ENCODE results near the gene MAD1L1.
A peak's percentile ranks its signal among the peaks of the same experiment; 100 is the strongest.

Gene MAD1L1

GRCh38 chr7:2219136-2219535 lies 13.6 kb downstream of the MAD1L1 start:
- no peak for DNase-seq (ENCODE audit: low spot score)

DNA sequence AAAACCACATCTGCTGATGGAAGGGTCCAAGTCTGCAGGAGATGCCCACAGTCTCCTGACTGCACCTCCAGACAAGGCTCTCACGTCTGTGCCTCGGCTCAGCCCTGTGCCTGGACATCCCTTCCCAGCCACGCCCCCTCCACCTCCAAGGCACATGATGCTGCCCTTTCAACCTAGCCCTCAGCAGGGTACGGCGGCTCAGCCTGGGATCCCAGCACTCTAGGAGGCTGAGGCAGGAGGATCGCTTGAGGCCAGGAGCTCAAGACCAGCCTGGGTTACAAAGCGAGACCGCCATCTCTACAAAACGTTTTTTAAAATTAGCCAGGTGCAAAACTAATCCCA lies 14.3 kb downstream of the MAD1L1 start:
- no peak for DNase-seq (ENCODE audit: low spot score)

GRCh38 chr7:2217716-2218443 lies 14.9 kb downstream of the MAD1L1 start:
- DNase-seq (ENCODE audit: low spot score), result no peak

DNA sequence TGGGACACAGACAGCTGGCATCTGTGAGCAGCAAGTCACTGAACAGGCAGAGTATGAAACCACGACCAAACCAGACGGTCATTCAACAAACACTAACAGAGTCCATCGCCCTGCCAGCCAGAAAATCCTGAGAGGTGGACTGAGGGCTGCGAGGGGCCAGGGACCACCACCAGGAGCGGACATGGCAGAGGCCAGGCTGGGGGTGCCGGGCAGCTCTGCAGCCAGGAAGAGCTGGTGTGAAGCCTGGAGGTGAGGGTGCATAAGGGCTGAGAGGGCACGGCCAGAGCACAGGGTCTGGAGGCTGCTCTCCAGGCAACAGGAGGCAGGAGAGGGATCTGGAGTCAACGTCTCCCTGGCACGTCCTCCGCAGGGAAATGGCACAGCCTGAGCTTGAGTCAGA lies 15.5 kb downstream of the MAD1L1 start:
- no peak for DNase-seq (ENCODE audit: low spot score)

GRCh38 chr7:2215851-2216250 lies 16.9 kb downstream of the MAD1L1 start:
- DNase-seq (ENCODE audit: low spot score), result no peak

- DNase-seq (ENCODE audit: low spot score), result no peak
Measured at GRCh38 chr7:2214636-2215035, 18.1 kb downstream of the MAD1L1 start.

- DNase-seq (ENCODE audit: low spot score), result no peak
Measured at GRCh38 chr7:2213551-2214215, 19.1 kb downstream of the MAD1L1 start.

- DNase-seq (ENCODE audit: low spot score), result no peak
Measured at GRCh38 chr7:2212906-2213305, 19.8 kb downstream of the MAD1L1 start.

DNA sequence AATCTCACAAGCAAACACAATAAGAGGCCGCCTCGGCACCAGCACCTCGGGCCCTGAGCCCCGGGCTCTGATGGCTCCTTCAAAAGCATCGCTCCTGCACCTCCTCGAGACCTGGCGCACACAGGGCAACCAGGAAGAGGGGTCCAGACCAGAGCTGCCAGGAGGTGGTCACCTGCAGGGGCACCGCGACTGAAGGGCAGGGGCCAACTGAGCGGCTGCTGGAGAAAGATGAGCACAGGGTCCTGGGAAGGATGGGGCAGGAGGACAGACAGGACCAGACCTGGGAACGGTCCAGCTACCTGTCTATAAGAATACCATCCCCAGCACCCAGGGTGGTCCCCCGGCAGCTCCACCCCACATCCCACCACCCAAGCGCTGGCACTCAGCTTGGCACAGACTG lies 20.8 kb downstream of the MAD1L1 start:
- DNase-seq (ENCODE audit: low spot score), result no peak

- DNase-seq (ENCODE audit: low spot score), result no peak
Measured at GRCh38 chr7:2211259-2211880, 21.4 kb downstream of the MAD1L1 start.

- no peak for DNase-seq (ENCODE audit: low spot score)
Measured at GRCh38 chr7:2210551-2211258, 22.0 kb downstream of the MAD1L1 start.

- DNase-seq (ENCODE audit: low spot score), result no peak
Measured at GRCh38 chr7:2209961-2210323, 22.8 kb downstream of the MAD1L1 start.

DNA sequence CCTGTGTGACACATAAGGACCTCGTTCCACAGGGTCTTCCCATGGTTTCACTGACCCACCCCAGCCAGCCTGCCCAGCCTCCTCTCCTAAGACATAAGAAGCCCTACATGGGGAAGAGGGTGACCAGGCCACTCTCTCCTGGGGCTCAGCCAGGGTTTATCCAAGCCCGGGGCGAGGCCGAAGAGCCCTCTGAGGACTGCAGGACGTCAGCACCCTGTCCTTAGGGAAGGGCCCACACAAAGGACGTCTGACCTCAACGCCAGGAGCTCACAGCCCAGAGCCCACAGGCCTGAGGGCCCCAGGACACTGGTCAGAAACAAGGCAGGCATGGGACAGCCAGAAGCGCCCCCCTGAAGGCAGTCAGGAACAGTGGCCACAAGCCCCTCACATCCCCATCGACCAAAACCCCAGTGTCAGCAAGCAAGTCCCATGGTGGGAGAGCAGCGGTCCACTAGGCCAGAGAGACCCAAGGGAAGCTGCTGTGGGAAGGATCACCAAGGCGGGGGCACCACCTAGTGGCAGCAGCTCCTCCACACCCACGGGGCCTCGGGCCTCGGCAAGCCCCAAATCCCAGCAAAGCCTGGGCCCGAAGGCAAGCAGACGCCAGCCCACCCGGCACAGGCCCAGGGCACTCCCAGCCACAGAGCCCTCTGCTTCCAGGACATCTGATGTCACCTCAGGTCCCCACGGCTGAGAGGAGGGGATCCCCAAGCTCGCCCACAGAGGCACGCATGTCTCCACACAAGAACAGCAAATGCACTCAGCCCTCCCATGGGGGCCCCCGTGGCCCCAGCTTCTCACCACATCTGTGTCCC lies 23.4 kb downstream of the MAD1L1 start:
- DNase-seq (ENCODE audit: low spot score), result peak; percentile 53

DNA sequence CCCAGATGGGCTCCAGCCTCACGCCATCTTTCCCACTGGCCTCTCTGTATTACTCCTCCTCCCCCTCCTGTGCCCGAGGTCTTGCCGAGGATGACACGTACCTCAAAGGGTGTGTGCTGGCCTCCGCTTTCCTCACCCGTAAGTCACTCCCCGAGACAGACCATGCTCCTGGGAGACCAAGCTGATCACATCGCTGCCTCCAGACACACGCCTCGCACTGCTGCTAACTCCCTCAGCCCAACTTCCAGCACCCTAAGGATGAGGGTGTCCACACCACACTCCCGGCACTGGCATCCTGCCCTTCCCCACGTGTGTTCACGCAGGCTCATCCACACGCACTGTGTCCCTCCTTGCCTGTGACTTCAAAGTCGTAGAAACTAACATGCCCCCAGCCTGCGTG lies 24.0 kb downstream of the MAD1L1 start:
- no peak for DNase-seq (ENCODE audit: low spot score)

DNA sequence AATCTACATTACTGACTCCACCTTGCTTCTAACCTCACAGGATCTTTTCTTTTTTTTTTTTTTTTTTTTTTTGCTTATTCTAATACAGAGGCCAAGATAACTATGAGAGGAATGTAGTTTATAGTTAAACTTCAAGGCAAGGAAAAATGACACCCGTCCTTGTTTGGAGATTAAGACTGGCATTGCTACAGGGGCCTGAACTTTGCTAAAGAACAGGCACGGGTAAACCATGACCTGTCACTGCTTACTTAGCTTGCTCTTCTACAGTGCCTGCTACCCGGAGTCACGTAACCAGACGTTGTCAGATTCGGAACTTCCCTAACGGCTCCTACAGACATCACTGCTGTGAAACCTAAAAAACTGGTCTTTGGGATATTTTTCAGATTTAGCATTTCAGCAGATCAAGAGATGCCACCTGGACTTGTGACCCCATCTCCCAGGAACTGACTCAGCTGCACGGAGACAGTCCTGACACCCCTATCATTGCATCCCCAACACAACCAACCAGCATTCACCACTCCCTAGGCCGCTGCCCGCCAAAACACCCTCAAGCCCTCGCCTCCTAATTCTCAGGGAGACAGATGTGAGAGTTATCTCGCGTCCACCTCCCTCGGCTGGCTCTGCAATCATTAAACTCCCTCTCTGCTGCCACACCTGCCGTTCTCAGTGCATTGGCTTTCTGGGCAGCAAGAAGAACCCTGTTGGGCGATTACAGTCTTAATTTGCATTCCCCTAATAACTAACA lies 27.5 kb downstream of the MAD1L1 start:
- DNase-seq (ENCODE audit: low spot score), result no peak

GRCh38 chr7:2204446-2204845 lies 28.3 kb downstream of the MAD1L1 start:
- DNase-seq (ENCODE audit: low spot score), result no peak

DNA sequence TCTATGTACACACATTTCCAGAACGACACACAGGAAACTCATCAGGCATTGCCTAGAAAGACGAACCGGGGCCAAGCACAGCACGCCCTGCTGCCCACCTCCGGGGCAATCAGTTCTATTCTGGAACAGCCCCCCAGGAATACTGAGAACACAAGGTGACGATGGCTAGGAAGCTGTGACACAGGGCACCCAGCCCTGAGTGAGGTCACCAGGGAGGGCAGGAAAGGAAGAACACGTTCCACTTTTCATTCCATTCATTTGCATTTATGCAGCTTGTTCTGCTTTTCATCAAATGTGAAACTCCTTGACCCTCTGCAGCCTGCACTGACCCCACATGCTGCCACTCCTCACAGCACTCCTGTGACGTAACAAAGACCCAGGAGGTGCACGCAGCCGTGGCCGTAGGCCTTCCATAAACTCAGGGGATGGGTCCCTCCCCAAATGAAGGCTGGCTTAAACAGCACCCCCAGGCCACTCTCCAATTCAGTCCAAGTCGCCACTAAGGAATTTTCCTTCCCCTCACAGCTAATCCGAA lies 28.9 kb downstream of the MAD1L1 start:
- DNase-seq (ENCODE audit: low spot score), result peak; percentile 43

DNA sequence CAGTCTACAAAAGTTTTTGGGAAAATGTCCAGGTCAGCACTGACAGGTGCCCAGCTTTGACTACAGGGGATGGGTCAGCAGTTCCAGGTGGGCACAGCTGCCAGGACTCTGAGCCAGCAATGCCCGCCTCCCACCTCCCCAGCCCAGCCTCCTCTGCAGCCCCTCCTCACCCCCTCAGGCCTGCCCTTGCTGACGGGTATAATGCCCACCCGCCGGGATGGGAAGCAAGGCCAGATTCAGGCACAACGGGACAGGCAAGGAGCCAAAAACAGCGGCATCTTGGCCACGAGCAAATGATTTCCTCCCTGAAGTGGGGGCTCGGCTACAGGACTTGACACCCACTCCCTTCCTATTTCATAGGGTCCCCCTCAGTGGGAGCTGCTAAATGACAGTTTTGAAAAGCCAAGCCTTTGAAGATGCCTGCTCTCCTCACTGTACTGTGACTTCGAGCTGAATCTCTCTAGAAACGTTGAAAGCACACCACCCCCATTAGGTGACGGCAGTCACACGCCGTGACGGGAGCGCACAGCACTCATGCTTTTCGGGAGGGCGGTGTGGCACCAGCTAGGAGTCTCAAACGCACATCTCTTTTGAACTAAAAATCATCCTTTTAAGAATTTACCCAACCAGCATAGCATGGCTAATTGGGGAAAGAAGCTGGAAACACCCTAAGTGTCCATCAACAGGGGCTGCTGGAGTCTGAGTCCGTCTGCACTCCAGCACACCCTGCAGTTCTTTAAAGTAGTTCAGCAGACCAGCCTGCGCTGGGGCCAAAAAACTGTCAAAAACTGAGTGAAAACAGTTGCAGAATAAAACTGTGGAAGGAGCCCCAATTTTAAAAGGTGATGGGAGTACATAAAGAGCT lies 29.6 kb downstream of the MAD1L1 start:
- no peak for DNase-seq (ENCODE audit: low spot score)

- DNase-seq (ENCODE audit: low spot score), result no peak
Measured at GRCh38 chr7:2202361-2202761, 30.4 kb downstream of the MAD1L1 start.
